SK-N-DZ (cell line): ENCODE measurements around the gene TNNC1.

Source experiments
- DNase-seq: peaks from one replicate; pipeline ENCODE4 v3.0.0-alpha.2; 2015; ENCODE audit warnings: low spot score

The TNNC1 gene

DNA sequence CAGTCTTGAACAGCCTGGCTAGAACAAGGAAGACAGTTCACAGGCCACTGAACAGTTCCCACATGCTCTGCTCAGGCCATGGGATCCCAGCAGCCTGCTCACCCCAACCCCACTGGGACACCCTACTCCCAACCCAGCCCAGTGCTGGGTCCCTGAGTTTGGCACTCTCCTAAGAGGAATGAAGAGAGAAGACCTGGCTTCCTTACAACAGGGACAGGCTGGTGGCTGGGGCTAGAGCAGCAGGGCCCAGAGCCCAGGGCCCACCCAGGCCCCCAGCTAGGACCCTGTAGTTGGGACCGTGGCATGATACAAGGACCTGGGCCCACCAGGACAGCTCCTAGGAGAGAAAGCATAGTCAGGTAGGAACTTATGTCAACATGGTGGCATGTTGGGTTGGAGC lies 52.3 kb downstream of the TNNC1 start:
- DNase-seq, result no peak
